NCI-H1092 (cell line): ENCODE data around the gene TNNI3K.

ENCODE experiments used
- DNase-seq: peaks from one replicate; lab custom pipeline; 2025; lab: John Stamatoyannopoulos, UW

TNNI3K gene

DNA sequence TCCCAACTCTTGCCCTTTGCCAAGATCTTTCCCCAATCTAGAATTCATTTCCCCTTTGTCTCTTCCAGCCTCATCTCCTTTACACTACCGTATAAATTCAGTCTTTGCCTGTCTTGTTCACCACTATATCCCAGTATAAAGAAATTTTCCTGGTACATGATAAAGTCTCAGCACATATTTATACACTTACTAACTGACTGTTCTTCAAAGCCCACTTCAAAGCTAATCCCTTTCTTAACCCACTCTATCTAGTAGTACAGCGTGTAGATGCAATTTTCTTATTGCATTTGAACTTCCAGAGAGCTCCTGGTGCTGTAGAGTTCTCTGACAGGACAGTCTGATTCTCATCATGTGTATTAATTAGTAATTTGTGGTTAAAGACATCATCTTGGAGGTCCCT is 199.1 kb downstream of the TNNI3K start:
- no peak for DNase-seq

DNA sequence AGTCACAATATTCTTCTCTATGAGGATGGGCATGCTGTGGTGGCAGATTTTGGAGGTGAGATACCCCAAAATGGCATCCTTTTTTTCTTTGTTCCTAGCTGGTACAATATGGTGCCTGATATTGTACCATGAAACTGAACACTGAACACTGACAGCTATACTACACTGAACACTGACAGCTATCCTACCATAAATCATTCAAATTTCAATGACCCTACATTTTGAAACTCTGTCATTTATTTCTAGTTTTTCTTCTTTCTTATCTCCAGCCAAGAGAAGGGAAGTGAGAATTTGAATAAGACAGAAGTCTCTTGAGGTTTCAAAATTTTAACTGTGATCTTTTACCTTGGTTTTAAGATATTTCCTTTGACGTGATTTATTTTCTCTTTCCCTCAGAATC is 200.9 kb downstream of the TNNI3K start:
- no peak for DNase-seq

DNA sequence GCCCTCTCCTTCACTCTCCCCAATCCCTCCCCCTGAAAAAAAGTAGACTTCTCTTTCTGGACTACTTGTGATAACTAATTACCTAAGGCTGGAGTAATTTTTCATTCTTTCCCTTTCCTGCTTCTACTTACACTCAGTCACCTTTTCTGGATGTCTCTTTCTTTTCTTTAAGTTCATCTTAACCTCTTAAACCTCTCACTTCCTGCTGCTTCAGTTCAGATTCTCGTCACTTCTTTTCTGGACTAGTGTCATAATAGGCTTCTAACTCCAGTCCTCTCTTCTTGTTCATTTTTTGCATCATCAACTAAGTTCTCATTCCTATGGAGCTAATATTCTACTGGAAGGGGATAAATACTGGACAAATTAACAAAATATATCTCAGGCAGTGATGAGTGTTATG is 201.8 kb downstream of the TNNI3K start:
- no peak for DNase-seq

DNA sequence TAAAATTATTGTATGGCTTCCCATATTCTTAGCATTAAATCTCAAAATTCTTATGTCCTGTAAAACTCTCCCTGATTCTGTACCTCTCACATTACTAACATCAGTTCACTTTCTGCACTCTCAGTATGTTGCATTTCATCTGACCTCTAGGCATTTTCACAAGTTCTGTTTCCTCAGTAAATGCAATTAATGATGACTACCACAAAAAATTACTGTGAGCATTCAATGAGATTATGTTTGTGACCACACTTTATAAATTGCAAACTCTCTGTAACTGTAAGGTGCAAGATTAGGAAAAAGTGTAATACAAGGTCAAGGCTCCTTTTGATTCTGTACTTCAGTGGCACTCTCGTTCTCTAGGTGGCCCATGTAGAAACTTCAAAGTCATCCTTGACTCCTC is 216.8 kb downstream of the TNNI3K start:
- DNase-seq, result no peak

DNA sequence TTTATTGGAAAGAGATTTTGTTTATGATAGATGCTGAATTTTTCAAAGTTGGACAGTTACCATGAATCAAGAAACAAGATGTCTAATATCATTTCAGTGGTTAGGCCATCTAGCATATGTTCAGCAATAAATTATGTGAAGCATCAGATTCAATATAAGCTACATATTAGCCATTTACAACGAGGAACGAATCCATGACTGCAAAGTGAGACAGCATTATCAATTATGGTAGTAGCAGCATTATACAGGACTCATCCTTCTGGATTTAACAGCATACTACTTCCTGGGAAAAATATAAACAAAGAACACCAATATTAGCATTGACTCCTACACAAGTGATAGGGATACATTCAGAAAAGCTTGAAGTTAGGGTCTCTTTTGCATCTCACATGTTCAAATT is 218.1 kb downstream of the TNNI3K start:
- no peak for DNase-seq

DNA sequence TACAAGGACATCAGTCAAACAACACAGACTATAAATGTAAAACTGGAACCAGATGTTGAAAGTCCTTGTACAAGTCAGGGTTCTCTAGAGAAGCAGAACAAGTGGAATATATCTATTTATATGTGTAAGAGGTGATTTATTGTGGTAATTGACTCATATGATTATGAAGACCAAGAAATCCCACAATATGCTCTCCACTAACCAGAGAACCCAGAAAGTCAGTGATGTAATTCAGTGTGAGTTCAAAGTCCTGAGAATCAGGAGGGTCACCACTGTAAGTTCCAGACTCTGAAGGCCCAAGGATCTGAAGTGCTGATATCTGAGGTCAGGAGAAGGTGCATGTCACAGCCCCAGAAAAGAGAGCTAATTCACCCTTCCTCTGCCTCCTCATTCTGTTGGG is 220.2 kb downstream of the TNNI3K start:
- no peak for DNase-seq

DNA sequence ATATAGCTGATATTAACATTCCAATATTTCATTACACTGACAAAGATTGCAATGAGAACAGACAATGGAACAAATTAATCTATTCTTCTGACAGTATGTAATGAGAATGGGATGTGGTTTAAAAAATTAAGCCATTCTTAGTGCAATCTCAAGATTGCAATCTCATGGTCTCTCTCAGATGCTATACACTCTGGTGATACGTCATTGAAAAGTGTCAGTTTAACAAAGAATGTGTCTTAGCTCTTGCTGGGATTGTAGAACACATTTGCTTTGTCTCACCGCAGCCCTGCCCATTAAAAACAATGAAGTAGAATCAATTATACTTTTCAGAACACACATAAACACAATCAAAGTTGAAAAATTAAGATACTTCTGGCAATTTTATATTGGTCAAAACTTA is 222.1 kb downstream of the TNNI3K start:
- DNase-seq, result no peak

DNA sequence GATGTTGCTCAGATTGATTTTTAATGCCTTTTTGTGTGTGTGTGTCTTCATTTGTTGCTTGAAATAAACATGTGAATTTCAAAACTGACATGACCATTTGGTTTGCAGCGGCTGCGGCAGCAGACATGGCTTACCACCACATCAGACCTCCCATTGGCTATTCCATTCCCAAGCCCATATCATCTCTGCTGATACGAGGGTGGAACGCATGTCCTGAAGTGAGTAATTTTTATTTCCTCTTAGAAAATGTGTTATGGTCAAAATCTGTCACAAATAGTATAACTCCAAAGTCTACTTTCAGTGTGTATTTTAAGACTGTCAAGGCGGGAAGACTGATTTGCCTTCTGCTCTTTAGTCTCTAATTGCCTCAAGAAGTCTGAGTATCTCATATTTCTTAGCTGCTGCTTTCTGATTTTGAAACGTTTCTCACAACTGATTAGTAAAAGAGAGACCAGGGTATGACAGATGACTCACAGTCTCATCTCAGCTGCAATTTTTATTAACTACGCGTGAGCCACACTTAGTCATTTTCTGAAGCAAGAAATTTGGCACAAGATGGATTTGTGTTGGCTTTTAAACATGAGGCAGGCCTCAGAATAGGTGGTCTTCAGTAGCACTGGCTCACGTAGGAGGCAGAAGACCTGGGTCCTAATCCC is 228.3 kb downstream of the TNNI3K start:
- DNase-seq, result no peak

DNA sequence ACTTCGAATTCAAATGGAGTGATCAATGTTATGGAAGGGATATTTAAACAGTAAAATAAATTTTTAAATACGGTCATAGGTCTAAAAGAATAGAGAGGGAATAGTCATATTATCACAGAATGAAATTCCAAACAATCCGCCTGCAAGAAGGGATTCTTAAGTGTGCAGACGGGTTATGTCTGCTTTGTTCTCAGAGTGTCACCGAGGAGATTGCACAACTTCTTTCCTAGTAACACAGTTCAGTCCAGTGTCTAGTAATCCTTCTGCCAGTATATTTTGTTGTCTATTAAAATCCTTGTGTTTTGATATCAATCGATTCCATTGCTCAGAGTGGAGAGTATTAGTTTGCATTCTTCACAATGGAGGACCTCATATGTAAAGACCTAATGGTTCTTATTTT is 228.8 kb downstream of the TNNI3K start:
- DNase-seq, result no peak

DNA sequence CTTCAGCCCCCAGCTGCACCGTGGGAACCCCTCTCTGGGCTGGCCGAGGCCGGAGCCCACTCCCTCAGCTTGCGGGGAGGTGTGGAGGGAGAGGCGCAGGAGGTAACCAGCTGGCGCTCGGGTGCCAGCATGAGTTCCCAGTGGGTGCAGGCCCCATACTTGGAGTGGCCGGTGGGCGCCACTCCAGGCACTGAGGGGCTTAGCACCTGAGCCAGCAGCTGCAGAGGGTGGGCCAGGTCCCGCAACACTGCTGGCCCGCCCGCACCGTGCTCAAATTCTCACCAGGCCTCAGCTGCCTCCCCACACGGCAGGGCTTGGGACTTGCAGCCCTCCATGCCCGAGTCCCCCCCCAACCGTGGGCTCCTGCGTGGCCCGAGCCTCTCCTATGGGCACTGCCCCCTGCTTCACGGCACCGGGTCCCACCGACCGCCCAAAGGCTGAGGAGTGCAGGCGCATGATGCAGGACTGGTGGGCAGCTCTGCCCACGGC is 230.1 kb downstream of the TNNI3K start:
- no peak for DNase-seq

DNA sequence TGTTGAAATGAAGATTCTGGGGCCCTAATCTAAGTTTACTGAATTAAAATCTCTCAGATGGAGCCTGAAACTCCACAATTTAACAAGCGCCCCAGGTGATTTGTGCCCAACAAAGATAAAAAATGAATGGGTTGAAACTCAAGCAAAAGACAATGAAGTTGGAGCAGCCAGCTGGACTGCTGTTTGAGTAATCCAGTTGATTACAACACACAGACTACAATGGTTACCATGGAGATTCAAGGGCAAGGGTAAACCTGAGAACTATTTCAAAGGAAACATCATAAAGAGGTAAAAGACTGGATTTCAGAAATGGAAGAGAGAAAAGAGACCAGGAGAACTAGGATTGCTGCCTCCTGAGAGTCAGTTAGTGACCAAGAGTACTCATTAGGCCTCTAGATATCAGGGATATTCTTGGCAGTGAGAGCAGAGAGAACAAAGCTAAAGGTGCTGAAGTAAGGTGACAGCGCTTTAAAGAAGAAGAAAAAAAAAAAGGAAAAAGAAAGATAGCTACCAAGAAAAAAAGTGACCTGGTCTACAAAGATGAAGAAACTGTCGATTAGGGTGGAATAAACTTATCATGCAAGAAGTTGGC is 232.7 kb downstream of the TNNI3K start:
- peak; percentile 4 for DNase-seq

DNA sequence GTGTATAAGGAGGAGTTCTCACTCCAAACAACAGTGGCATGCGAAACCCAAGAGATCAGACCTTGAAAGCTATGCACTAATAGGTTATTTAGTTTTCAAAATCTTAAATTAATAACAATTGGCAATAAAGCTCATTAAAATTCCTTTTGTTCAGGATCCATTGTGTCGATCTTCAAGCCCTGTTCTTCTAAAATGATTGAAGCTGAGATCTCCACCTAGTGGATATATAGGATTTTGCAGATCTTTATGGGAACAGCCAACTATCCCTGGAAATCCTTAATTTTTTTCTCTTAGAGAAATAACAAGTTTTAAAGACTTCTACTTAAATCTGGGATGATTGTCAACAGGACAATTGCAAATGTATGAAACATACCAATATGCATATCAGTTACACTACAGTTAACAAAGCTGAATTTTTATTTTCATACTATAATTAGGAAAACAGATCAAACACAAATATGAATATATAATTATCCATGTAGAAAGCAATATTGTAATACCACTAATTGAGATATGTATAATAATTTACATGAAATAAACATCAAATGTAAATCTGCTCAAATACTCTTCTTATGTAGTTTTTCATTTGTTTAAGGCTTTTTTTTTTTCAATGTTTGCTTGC is 233.9 kb downstream of the TNNI3K start:
- DNase-seq, result peak; percentile 12

DNA sequence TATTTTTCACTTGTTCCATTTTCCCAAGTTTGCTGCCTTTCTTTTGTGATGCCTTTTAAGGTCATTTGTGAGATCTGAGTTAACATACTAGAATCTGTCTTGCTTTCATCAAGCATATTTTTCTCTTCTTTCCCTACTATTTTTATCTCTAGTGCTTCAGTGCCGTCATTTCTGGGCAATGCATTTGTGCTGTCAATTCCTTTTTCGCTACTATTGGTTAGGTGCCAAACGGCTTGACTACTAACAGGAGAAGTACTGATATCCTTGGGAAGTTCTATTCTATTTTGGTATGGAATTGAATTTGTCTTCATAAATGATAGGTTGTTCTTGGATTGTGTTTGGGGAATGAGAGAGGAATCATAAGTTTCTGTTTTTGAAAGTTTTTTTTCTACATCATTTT is 235.1 kb downstream of the TNNI3K start:
- DNase-seq, result no peak

DNA sequence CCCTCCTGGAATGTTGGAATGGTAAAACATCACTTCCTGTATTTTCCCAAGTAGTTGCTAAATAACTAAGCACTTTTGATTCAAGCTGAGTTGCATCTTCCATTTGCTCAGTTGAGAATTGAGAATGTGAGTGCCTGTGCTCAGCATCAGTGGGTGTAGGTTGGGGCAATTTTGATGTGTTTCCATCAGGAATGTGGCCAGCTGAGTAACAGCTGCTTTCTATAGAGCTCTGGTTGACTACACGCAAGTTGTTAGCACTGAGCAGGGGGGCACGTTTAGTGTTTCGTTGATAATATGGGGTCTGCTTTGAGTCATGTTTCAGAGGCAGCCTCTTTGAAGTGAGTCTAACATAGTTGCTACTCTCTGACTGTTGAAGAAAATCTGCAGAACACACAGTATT is 235.7 kb downstream of the TNNI3K start:
- no peak for DNase-seq

DNA sequence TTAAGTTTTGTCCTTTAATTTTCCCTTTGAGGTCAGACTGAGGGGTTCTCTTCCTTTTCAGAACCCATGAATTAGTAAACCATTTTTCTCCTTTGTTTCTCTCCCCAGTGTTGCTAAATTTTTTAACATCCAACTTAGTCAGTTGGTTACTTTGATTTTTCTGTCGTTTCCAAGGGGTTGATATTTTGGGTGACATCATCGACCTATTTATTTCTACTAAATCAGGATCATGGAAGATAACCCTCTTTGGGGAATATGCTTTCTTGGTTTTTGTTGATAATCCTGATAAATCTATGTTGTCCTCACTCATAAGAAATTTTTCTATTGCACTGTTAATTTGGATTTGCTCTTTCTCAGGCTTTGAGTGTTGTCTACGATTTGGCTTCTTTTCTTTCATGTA is 236.3 kb downstream of the TNNI3K start:
- DNase-seq, result no peak

DNA sequence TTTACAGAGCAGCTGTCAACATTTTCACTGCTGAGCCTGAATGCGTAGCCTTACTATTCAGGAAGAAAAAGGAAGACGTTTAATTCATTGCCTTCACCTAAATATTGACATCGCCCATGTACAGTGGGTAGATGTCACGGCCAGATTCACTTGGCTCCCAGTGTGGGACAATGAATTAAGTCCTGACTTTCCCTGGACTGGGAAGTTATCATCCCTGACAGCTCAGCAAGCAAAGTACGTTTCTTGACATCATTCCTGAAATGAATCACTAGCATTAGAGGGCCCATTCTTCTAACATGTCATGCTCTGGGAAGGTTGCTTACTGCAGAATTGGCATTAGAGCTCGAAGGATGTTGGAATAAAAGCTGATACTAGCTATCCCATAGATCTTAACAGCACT is 239.4 kb downstream of the TNNI3K start:
- no peak for DNase-seq

DNA sequence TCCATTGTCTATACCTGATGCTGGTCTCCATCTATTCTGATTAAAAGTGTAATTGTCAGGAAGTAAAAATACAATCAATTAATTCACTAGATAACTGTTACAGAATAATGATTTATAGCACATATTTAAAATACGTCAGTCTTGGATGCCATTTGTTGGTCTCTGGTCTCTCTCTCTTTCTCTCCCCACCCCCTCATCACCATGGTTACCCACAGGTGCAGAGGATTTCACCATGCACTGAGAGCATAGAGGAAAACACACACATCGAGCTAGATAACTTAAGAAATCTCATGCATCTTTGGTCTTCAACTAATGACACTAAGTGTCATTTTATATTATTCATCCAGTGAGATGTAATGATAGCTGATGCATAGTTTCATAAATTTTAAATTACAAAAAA is 243.8 kb downstream of the TNNI3K start:
- DNase-seq, result no peak

DNA sequence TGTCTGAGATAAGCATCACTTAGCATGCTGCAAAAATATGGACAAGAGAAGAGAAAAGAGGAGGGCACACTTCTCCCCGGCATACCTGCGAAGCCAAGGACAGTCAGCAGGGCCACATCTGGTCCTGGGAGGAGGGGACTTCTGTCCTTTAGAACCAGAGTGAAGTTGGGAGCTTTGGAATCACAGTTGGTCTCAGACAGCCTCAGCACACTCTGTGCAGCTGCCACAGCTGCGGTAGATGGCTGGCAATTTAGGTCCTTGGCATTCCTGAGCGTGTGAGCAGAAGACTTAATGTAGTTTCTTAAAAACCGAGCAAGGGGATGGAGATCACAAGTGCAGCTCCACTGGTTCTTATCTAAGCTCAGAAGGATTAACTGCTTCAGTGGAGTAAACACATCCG is 244.9 kb downstream of the TNNI3K start:
- no peak for DNase-seq

DNA sequence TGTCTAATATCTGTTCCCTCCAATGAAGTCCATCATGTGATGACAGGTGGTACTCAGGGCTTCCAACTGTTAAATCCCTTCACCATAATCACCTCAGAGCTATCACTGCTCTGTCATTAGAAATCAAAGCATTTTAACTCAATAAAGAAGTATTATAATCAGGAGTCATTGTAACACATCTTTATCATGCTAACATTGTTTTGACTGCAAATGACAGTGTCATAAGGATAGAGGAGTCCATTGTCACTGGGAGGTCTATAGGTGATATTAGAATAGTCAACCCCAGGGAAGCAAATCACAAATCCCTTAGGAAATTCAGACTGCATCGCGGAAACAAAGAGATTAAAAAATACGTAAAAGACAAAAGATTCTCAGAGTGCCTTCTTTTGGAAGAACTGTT is 246.4 kb downstream of the TNNI3K start:
- DNase-seq, result no peak

DNA sequence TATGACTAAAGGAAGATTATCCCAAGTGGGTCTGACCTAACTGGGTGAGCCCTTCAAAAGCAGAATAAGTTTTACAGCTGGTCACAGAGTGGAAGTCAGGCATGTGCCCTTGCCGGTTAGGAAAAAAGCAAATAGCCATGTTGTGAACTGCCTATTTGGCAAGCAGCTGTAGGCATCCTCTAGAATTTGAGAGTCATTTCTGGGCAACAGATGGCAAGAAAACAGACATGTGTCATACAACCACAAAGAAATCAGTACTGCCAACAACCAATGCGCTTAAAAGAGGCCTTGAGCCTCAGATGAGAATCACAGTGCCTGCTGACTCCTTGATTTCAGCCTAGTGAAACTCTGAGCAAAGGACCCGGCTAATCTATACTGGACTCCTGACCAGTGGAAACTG is 250.4 kb downstream of the TNNI3K start:
- no peak for DNase-seq

DNA sequence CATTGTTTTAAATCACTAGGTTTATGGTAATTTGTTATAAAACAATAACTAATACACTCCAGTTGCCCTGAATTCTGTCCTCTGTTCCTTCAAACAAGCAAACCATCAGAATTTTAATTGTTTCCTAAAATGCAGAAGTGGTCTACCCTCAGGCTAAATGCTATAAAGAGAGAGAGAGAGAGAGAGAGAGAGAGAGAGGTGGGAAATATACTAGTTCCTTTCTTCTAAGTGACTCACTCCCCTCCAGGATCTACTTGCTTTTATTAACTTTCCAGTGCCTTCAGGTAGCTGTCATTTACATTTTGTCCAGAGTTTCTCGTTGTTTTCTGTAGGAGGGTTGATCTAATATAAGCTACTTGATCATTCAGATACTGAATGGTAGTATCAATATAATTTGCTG is 250.8 kb downstream of the TNNI3K start:
- DNase-seq, result no peak

DNA sequence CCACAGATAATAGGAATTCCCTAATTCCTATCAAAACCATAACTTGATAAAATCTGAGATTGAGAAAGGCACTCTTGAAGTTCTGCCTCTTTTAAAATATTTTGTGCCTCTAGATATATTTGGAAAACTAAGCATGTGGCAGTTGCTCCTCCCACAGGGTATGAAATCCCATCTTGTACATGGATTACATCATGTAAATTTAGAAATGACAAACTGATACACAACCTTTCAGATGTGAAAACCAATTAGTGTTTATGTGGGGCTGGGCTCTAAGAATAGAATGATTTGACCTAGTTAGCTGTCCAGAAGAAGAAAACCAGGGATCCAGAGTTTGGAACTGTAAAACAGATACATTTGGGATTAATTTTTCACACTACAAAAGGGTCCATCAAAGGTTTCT is 261.5 kb downstream of the TNNI3K start:
- DNase-seq, result no peak

DNA sequence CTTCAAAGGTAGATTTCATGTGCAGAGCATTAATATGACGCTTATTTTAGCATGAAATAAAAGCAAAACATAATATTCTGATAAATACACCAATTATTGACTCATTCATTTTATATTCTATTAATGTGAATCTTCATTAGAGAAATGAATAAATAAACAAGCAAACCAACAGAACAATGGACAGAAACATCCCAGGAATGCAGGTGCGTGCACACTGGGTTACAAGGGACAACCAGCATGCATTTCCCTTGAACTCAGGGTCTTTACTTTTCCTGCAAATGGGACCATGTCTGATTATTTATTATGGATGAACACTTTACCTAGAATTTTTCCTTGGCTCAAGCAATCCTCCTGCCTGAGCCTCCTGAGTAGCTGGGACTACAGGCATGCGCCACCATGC is 263.7 kb downstream of the TNNI3K start:
- DNase-seq, result no peak

DNA sequence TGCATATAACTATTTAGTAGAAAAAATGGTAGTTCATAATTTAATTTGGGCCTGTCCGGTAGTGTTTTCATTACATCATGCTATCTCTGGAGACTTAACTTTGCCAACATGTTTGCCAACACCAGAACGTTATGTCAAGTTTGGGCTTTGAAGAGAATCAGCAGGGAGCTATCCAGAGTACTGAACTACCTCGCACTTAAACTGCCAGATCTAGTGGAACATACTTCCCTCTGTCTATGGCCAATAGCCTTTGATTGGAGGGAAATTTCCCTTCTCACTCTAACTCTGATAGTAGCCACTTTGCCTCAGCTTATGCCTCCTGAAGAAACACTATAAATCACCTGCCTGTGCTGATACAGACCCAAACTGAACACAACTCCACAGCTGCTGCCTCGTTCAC is 267.2 kb downstream of the TNNI3K start:
- DNase-seq, result no peak
